Smooth muscle cell of the brain vasculature (primary cell): ENCODE data around the gene ZXDC.

ENCODE experiments used
- DNase-seq: peaks from one replicate; pipeline ENCODE4 v3.0.0-alpha.2; 2012; ENCODE audit warnings: low read depth, low spot score

ZXDC gene

GRCh38 chr3:126415661-126416591, 59.8 kb downstream of the ZXDC start:
- no peak for DNase-seq

DNA sequence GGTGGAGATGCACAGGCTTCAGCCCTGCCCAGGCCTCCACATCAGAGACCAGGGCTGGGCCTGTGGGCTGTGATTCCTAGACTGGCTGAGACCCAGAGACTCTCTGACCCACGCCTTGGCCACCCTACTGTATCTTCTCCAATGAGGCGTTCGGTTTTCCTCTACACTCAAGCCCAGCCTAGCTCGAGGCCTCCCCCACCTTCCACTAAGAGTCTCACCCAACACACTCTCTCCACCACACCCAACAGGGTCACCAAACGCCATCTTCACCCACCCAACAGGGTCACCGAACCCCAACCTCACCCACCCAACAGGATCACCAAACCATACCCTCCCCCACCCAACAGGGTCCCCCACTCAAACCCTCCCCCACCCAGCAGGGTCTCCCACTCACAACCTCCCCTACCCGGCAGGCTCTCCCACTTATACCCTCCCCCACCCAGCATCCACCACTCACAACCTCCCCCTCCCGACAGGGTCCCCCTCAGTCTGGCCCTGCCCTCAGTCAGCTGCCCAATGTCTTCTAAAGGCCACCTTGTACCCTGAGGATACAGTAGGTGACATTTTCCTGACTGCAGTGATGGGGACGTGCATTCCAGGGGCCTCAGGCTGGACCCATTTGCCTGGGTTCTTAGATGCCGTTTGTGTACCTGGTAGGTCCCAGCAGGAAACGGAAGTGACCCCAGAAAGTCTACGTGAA, 60.6 kb downstream of the ZXDC start:
- no peak for DNase-seq

DNA sequence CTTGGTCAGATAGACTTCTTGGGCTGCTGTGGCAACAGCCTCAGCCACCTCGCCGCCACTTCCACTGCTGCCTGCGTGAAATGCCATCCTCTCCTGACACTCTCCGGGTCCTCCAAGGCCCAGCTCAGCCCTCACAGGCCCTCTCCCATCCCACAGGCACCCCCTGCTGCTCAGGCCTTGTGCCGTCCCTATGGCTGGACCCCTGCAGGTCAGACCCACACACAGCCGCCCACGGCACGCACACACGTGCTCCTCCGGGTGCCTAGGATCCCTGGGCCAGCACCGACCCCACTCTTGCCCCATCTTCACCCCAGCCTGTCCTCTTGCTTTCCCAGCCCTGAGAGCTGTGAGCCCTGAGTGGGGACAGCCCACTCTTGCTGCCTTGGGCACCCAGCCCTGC, 61.3 kb downstream of the ZXDC start:
- DNase-seq: no peak

DNA sequence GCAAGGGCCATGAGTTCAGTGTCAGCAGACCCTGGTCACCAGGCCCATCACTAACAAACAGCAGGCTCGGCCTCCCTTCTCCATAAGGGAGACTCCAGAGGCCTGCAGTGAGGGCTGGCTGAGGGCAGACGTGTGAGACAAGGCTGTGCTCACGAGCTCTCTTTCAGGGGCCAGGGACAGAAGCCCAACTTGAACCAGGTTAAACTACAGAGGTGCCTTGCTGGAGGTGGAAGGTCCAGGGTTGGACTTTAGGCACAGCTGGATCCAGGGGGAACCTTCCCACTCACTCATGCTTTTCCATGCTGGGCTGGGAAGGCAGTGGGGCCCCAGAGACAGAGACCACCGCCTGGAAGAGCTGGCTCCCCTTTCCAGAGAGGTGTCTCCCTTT, 62.0 kb downstream of the ZXDC start:
- DNase-seq: no peak

GRCh38 chr3:126412841-126413692, 62.6 kb downstream of the ZXDC start:
- no peak for DNase-seq

- DNase-seq: no peak
These were observed 67.6 kb downstream of the ZXDC start for GRCh38 chr3:126408099-126408498.

GRCh38 chr3:126407412-126408044, 68.2 kb downstream of the ZXDC start:
- no peak for DNase-seq

DNA sequence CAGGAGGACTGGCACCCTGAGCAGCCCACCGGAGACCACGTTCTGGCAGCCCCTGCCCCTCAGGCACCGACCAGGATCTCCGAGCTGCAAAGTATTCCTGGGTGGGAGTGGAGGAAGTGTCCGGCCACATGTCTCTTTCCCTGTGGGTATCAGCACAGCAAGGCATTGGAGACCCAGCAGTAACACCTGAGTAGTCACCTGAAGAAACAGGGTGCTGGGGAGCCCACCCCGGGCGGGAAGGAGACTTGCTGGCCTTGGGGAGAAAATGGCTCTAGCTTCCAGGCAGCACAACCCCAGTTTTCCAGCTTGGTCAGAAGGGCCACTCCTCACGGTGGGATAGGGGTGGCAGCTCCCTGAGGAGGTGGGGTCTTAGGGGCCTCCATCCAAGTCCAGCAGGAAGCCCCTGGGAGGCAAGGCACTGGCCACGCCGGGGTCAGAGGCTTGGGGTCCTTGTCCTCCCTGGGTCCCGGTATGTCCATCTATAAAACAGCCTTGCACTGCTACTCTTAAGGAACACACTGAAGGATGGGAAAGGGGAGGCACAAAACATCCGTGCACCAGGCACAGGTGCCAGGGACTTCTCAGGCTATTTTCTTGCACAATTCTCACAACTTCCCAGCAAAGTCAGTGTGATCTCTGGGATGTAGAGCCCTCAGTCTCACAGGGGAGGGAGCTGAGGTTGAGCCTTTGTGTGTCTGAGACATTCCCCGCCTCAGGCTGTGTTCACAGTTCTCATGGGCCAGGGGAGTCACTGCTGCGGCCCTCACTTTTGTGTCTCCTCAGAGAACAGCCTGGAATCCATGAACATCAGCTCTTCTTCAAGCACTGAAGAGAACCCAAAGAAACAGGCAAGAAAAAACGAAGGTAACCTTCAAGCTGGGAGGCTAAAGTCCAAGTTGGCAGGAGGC, 69.0 kb downstream of the ZXDC start:
- DNase-seq: no peak

DNA sequence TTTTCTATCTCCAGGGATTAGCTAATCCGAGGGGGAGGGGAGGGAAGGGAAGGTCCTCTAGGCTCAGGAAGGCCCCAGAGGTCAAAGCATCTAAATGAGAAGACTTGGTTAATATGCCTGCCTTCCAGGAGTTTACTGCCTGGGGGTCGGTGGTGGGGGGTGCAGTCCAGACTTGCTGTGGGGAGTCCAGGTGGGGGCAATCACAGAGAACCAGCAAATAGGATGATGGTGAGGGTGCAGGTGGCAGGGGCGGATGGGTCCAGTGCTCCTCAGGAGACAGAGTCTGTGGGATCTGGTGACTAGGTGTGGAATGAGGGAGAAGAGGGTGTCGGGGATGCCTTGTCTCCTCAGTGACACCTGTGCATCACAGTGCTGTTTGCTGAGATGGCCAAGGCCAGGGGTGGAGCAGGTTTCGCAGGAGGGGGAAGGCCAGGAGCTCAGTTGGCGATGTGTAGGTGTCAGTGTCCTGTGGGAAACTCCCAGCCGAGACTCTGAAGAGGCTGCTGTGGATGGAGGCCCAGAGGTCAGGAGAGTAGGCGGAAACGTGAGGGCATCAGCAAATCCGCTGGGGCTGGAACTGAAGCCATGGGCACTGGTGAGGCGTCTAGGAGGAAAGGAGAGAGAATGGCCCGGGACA, 72.9 kb downstream of the ZXDC start:
- no peak for DNase-seq

DNA sequence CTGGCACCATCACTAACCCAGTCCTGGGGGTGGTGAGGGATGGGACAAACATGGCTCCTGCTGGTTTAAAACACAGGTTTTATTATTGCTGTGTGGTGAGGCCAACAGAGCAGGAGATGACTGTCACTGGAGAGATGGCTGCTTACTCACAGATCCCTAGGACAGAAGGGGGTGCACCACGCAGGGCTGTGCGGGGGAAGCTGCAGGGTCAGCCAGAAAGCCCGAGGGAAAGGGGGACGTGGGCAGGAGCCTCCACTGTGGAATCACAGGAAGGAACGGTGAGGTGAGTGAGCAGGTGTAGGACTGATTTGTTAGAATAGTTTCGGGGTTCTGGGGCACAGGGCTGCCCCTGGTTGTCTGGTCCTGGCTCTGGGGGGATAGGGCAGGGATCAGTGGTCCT, 73.5 kb downstream of the ZXDC start:
- no peak for DNase-seq

- no peak for DNase-seq
These were observed 74.0 kb downstream of the ZXDC start for GRCh38 chr3:126401611-126402160.

GRCh38 chr3:126399756-126400155, 75.9 kb downstream of the ZXDC start:
- no peak for DNase-seq

- DNase-seq: no peak
These were observed 76.3 kb downstream of the ZXDC start for GRCh38 chr3:126399351-126399735.

- no peak for DNase-seq
These were observed 77.0 kb downstream of the ZXDC start for GRCh38 chr3:126398423-126399350.

DNA sequence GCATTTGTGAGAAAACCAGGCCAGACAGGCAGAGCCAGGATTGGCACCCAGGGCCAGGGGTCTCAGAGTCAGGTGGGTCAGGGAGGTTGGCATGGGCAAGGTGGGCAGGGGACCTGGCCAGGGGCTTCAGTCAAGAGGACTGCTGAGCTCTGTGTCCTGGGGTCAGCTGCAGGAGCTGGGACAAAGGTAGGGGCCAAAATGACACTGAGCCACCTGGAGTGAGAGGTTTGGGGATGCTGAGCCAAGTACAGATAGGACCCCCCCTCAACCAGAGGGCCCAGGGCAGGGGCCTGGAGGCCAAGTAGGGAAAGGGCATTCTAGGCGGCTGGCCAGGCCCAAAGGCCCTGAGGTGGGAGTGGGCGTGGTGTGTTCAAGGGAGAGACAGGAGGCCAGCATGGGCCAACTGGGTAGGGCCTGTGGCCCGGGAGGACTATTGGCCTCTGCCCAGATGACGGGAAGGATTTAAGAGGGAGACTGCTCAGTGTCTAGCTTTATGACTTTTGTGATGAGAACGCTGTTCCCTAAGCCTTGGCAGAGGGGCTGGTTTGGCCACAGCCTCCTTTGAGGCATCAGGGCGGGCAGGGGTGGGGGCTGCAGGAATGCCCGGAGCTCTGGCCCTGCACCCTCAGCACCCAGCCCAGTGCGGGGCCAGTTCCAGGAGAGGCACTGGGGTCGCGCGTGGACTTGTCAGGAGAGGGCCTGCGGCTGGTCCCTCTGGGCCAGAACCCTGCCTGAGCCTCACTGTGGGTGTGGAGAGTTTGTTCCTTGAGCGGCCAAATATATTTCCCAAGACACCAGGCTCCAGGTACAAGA, 77.9 kb downstream of the ZXDC start:
- no peak for DNase-seq

DNA sequence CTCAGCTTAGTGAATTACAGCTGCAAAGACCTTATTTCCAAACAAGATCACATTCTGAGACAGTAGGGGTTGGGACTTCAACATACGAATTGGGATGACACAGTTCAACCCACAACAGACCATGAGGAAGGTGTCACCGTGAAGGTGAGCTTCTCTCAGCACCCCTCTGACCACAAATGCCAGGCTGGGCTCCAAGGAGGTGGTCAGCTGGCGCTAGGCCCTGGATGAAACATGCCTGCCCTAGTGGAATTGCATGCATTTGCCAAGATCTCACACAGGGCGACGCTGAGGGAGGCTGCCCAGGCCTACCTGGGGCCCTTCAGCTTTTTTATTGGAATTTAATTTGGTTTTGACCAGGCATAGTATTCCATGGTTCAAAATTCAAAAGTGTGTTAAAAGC, 79.2 kb downstream of the ZXDC start:
- DNase-seq: no peak

DNA sequence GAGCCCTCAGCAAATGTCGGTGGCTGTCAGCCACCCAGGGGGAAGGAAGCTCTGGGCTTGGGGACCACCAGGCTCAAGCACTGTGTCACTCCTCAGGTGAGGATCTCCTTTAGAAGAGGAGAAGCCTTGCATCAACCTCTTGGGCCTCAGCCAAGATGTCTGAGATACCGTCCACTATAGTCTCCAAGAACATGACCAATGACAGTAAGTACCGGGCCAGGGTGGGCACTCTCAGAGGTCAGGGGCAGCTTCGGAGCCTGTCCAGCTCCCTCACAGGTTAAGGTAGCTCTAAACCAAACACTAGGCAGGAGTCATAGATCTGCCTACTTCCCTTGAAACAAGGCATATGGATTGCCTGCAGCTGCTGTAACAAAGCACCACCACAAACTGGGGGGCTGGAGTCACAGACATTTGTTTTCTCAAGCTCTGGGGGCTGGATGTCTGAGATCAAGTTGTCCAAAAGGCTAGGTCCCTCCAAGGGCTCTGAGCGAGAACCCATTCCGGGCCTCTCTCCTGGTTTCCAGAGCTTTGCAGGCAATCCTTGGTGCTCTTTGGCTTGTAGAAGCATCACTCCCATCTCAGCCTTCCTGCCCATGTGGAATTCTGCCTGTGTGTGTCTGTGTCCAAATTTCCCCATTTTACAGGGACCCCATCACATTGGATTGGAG, 79.7 kb downstream of the ZXDC start:
- DNase-seq: no peak
